Prostate gland (tissue), 2 donors: ENCODE data around the gene ZFAND2A.

Source experiments
- POLR2A ChIP-seq: fragments of 450-650 bp; IDR thresholded peaks from one replicate; pipeline ENCODE4 v1.6.1; 2016; ENCODE audit warnings: antibody characterized with exemption, mild to moderate bottlenecking
- TF ChIP-seq, protein P1 (sequence below), 4 experiments: fragments of 200-600 bp in 2 of 4; fragments of 450-650 bp in 2 of 4; sonication (generic) in 2 of 4; IDR thresholded peaks; 1 replicate in 3 of 4; 2 replicates in 1 of 4; pipeline ENCODE4 v1.5.1; 2016 to 2019; ENCODE audit warnings: antibody characterized with exemption in 4 of 4, mild to moderate bottlenecking in 2 of 4, moderate library complexity in 2 of 4

- no peak for TF ChIP-seq POLR2A
- TF ChIP-seq, protein P1, sequence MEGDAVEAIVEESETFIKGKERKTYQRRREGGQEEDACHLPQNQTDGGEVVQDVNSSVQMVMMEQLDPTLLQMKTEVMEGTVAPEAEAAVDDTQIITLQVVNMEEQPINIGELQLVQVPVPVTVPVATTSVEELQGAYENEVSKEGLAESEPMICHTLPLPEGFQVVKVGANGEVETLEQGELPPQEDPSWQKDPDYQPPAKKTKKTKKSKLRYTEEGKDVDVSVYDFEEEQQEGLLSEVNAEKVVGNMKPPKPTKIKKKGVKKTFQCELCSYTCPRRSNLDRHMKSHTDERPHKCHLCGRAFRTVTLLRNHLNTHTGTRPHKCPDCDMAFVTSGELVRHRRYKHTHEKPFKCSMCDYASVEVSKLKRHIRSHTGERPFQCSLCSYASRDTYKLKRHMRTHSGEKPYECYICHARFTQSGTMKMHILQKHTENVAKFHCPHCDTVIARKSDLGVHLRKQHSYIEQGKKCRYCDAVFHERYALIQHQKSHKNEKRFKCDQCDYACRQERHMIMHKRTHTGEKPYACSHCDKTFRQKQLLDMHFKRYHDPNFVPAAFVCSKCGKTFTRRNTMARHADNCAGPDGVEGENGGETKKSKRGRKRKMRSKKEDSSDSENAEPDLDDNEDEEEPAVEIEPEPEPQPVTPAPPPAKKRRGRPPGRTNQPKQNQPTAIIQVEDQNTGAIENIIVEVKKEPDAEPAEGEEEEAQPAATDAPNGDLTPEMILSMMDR (IDR thresholded peaks at IDR 0.05): no peak
Measured at GRCh38 chr7:1172666-1173523, 12.9 kb upstream of the ZFAND2A start.
